H1 (cell line): ENCODE data around the gene CCDC141. TPM values are rescaled to one million over a fixed set of nuclear protein-coding genes. Genes with fewer than 3 reads are reported as not detected.

Experiments used
- CTCF ChIA-PET: fragments of 300-600 bp; sonication (Branson Sonifier 250); formaldehyde crosslinking; loops from one replicate; lab custom pipeline; 2021; ENCODE audit not compliant: partially characterized antibody; lab: Charles Lee
- POLR2A ChIA-PET: fragments of 300-600 bp; sonication (Branson Sonifier 250); formaldehyde crosslinking; loops from one replicate; lab custom pipeline; 2021; ENCODE audit warnings: inconsistent platforms; ENCODE audit not compliant: partially characterized antibody; lab: Charles Lee
- DNase-seq, 2 experiments: peaks; one replicate each; pipeline versions ENCODE4 v3.0.0 to v3.0.0-alpha.2; 2010 to 2022; ENCODE audit warnings: low spot score in 2 of 2, low read depth in 1 of 2, mixed read lengths in 1 of 2
- FAIRE-seq: peaks from 2 replicates; lab custom pipeline; 2011; peaks lifted over from hg19 to GRCh38; lab: Jason Lieb, UNC
- H2AFZ ChIP-seq: 2 replicates; pipeline ENCODE4 v1.8.1; 2012; ENCODE audit warnings: low read length, inconsistent platforms
- H2AK5ac ChIP-seq: 2 replicates; pipeline ENCODE4 v1.6.1; 2013; ENCODE audit warnings: low read depth, low read length
- H2BK120ac ChIP-seq: replicated peaks from 2 replicates; pipeline ENCODE3; 2013; ENCODE audit warnings: low read depth, low read length, inconsistent platforms
- H2BK12ac ChIP-seq: 2 replicates; pipeline ENCODE4 v1.6.1; 2013; ENCODE audit warnings: low read depth, low read length
- H2BK15ac ChIP-seq: 2 replicates; pipeline ENCODE4 v1.6.1; 2013; ENCODE audit warnings: low read length
- H2BK20ac ChIP-seq: 2 replicates; pipeline ENCODE4 v1.6.1; 2013; ENCODE audit warnings: low read length
- H2BK5ac ChIP-seq: 2 replicates; pipeline ENCODE4 v1.6.1; 2013; ENCODE audit warnings: low read depth, low read length
- H3K14ac ChIP-seq: 2 replicates; pipeline ENCODE4 v1.6.1; 2013; ENCODE audit warnings: inconsistent platforms; ENCODE audit not compliant: insufficient read length
- H3K18ac ChIP-seq: 2 replicates; pipeline ENCODE4 v1.6.1; 2013; ENCODE audit warnings: low read length; ENCODE audit errors: extremely low read depth
- H3K23ac ChIP-seq: 2 replicates; pipeline ENCODE4 v1.6.1; 2013; ENCODE audit warnings: inconsistent platforms; ENCODE audit not compliant: insufficient read length
- H3K23me2 ChIP-seq: 2 replicates; pipeline ENCODE4 v1.6.1; 2013; ENCODE audit warnings: low read depth, low read length
- H3K27ac ChIP-seq: 2 replicates; pipeline ENCODE4 v1.6.1; 2011; ENCODE audit warnings: low read depth, low read length, inconsistent platforms
- H3K27me3 ChIP-seq, 4 experiments: replicated peaks in 1 of 4; 1 replicate in 1 of 4; 2 replicates in 3 of 4; pipeline versions ENCODE4 v1.6.1 to v1.8.1; 2011 to 2013; ENCODE audit warnings: low read length in 3 of 4, mild to moderate bottlenecking in 3 of 4, inconsistent platforms in 2 of 4, mixed read lengths in 2 of 4, moderate library complexity in 1 of 4; ENCODE audit not compliant: control insufficient read depth in 3 of 4, insufficient read depth in 3 of 4; ENCODE audit errors: extremely low read depth in 1 of 4
- H3K36me3 ChIP-seq, 4 experiments: 2 replicates each; pipeline versions ENCODE4 v1.6.1 to v1.8.1; 2011 to 2013; ENCODE audit warnings: mild to moderate bottlenecking in 4 of 4, low read length in 3 of 4, moderate library complexity in 2 of 4, control low read depth in 1 of 4, inconsistent platforms in 1 of 4; ENCODE audit not compliant: insufficient read depth in 4 of 4, control insufficient read depth in 2 of 4
- H3K4ac ChIP-seq: replicated peaks from 2 replicates; pipeline ENCODE3; 2013; ENCODE audit warnings: low read length, low read depth, mixed read lengths, inconsistent platforms; ENCODE audit not compliant: insufficient read length
- H3K4me1 ChIP-seq, 4 experiments: replicated peaks in 1 of 4; 1 replicate in 1 of 4; 2 replicates in 3 of 4; pipeline versions ENCODE4 v1.6.1 to v1.8.1; 2011 to 2013; ENCODE audit warnings: low read length in 3 of 4, inconsistent platforms in 2 of 4, mixed read lengths in 1 of 4; ENCODE audit not compliant: insufficient read depth in 4 of 4, control insufficient read depth in 3 of 4
- H3K4me2 ChIP-seq, 2 experiments: 2 replicates each; pipeline versions ENCODE4 v1.6.1 to v1.8.1; 2011 to 2013; ENCODE audit warnings: low read depth in 2 of 2, low read length in 2 of 2, control low read depth in 1 of 2, inconsistent platforms in 1 of 2, mild to moderate bottlenecking in 1 of 2; ENCODE audit not compliant: insufficient read depth in 1 of 2
- H3K4me3 ChIP-seq, 4 experiments: fragments of 200-600, 300-600 bp in 1 of 4; sonication (generic), shearing (Covaris generic), sonication (Bioruptor Twin) in 1 of 4; 2 replicates each; pipeline versions ENCODE4 v1.5.1 to v1.8.1; 2011 to 2016; ENCODE audit warnings: low read length in 4 of 4, low read depth in 3 of 4, control low read depth in 2 of 4, inconsistent platforms in 2 of 4, mild to moderate bottlenecking in 2 of 4, mixed read lengths in 1 of 4, moderate library complexity in 1 of 4; ENCODE audit not compliant: insufficient read depth in 2 of 4; ENCODE audit errors: extremely low read depth in 1 of 4
- H3K56ac ChIP-seq: replicated peaks from 2 replicates; pipeline ENCODE3; 2013; ENCODE audit warnings: low read depth, mild to moderate bottlenecking, mixed read lengths, low read length, inconsistent platforms; ENCODE audit not compliant: insufficient read length
- H3K79me1 ChIP-seq: 2 replicates; pipeline ENCODE4 v1.6.1; 2013; ENCODE audit warnings: low read depth, low read length, control low read depth
- H3K79me2 ChIP-seq, 2 experiments: 2 replicates each; pipeline versions ENCODE4 v1.6.1 to v1.8.1; 2012 to 2013; ENCODE audit warnings: low read length in 2 of 2, mild to moderate bottlenecking in 2 of 2, inconsistent platforms in 1 of 2; ENCODE audit not compliant: insufficient read depth in 2 of 2, control insufficient read depth in 1 of 2
- H3K9ac ChIP-seq, 4 experiments: replicated peaks in 1 of 4; 1 replicate in 1 of 4; 2 replicates in 3 of 4; pipeline versions ENCODE4 v1.6.1 to v1.8.1; 2011 to 2013; ENCODE audit warnings: low read depth in 3 of 4, low read length in 3 of 4, control low read depth in 2 of 4, mild to moderate bottlenecking in 2 of 4, moderate library complexity in 2 of 4, inconsistent platforms in 1 of 4; ENCODE audit errors: extremely low read depth in 1 of 4
- H3K9me3 ChIP-seq, 2 experiments: 2 replicates each; pipeline versions ENCODE4 v1.6.1 to v1.8.1; 2012 to 2013; ENCODE audit warnings: mild to moderate bottlenecking in 2 of 2, moderate library complexity in 2 of 2, control low read depth in 1 of 2, inconsistent platforms in 1 of 2, low read depth in 1 of 2, low read length in 1 of 2, mixed read lengths in 1 of 2; ENCODE audit not compliant: insufficient read depth in 2 of 2
- H4K20me1 ChIP-seq, 2 experiments: replicated peaks in 1 of 2; 2 replicates each; pipeline versions ENCODE3 to v1.8.1; 2011 to 2013; ENCODE audit warnings: inconsistent platforms in 2 of 2, low read length in 2 of 2, mild to moderate bottlenecking in 1 of 2; ENCODE audit not compliant: insufficient read depth in 2 of 2, control insufficient read depth in 1 of 2
- H4K5ac ChIP-seq: 2 replicates; pipeline ENCODE4 v1.6.1; 2013; ENCODE audit warnings: low read length, low read depth, mixed read lengths, inconsistent platforms; ENCODE audit not compliant: insufficient read length
- H4K8ac ChIP-seq: 2 replicates; pipeline ENCODE4 v1.8.0; 2013; ENCODE audit warnings: mild to moderate bottlenecking, moderate library complexity, low read length, inconsistent platforms; ENCODE audit not compliant: insufficient read depth; ENCODE audit errors: extremely low read depth
- H4K91ac ChIP-seq: replicated peaks from 2 replicates; pipeline ENCODE3; 2013; ENCODE audit warnings: low read length, mixed read lengths, inconsistent platforms; ENCODE audit not compliant: insufficient read length
- CBX5 ChIP-seq: fragments of 300-800, 300-1000 bp; sonication (generic); IDR thresholded peaks from 2 replicates; pipeline ENCODE4 v1.7.1; 2016; ENCODE audit warnings: antibody characterized with exemption, low read length, low read depth
- EGR1 ChIP-seq: IDR thresholded peaks from 2 replicates; pipeline ENCODE4 v1.6.1; 2011; ENCODE audit warnings: low read depth, low read length, borderline replicate concordance
- GABPA ChIP-seq: IDR thresholded peaks from 2 replicates; pipeline ENCODE4 v1.6.1; 2011; ENCODE audit warnings: mild to moderate bottlenecking, low read length, moderate library complexity, borderline replicate concordance; ENCODE audit not compliant: insufficient read depth
- GTF2F1 ChIP-seq: IDR thresholded peaks from 2 replicates; pipeline ENCODE4 v1.6.1; 2012; ENCODE audit warnings: low read depth, low read length, improper control_type of control experiment, borderline replicate concordance
- HDAC2 ChIP-seq, 2 experiments: fragments of 300-600 bp in 1 of 2; sonication (generic) in 1 of 2; IDR thresholded peaks; 2 replicates each; pipeline ENCODE4 v1.6.1; 2011 to 2012; ENCODE audit warnings: low read depth in 2 of 2, low read length in 2 of 2, mild to moderate bottlenecking in 2 of 2, moderate library complexity in 2 of 2, borderline replicate concordance in 1 of 2, inconsistent platforms in 1 of 2
- JUND ChIP-seq: IDR thresholded peaks from 2 replicates; pipeline ENCODE4 v1.6.1; 2011; ENCODE audit warnings: mild to moderate bottlenecking, improper control_type of control experiment, low read length
- POLR2A ChIP-seq, 2 experiments: IDR thresholded peaks; 1 replicate in 1 of 2; 2 replicates in 1 of 2; pipeline ENCODE4 v1.6.1; 2011; ENCODE audit warnings: low read depth in 2 of 2, low read length in 2 of 2, mild to moderate bottlenecking in 2 of 2; ENCODE audit errors: control extremely low read depth in 1 of 2
- RFX5 ChIP-seq: IDR thresholded peaks from 2 replicates; pipeline ENCODE4 v1.6.1; 2011; ENCODE audit warnings: low read depth, low read length, improper control_type of control experiment, borderline replicate concordance
- SAP30 ChIP-seq: fragments of 300-600 bp; sonication (generic); IDR thresholded peaks from 2 replicates; pipeline ENCODE4 v1.7.1; 2012; ENCODE audit warnings: low read length, moderate library complexity, mild to moderate bottlenecking, inconsistent platforms; ENCODE audit not compliant: insufficient read depth, insufficient replicate concordance
- SRF ChIP-seq: IDR thresholded peaks from 2 replicates; pipeline ENCODE4 v1.6.1; 2011; ENCODE audit warnings: mild to moderate bottlenecking, low read depth, low read length, moderate library complexity
- TBP ChIP-seq: IDR thresholded peaks from 2 replicates; pipeline ENCODE4 v1.6.1; 2011; ENCODE audit warnings: low read depth, low read length, improper control_type of control experiment
- TEAD4 ChIP-seq: IDR thresholded peaks from 2 replicates; pipeline ENCODE4 v1.6.1; 2012; ENCODE audit warnings: low read depth, low read length, inconsistent platforms, mixed read lengths
- WGBS, 2 experiments: shearing (Covaris generic) in 1 of 2; methylation state at CpG; one replicate each; pipeline versions ENCODE4 v1.1.6 to v1.1.7; 2013 to 2015; ENCODE audit warnings: low lambda C conversion rate in 2 of 2, mixed read lengths in 2 of 2, inconsistent platforms in 1 of 2, low coverage in 1 of 2, missing lambda C conversion rate in 1 of 2; ENCODE audit not compliant: insufficient replicate concordance in 2 of 2, insufficient coverage in 1 of 2, insufficient read length in 1 of 2; ENCODE audit errors: extremely low coverage in 1 of 2, missing lambda C conversion rate in 1 of 2; 5-methylcytosine and 5-hydroxymethylcytosine counted together
- polyA plus RNA-seq, 7 experiments: library from polyadenylated mRNA; depleted of rRNA in 3 of 7; stranded (reverse) in 5 of 7; unstranded in 2 of 7; fragments of >200 nt in 5 of 7; fragments of 200-250 nt in 2 of 7; gene quantifications; 1 replicate in 5 of 7; 2 replicates in 1 of 7; 4 replicates in 1 of 7; pipeline versions ENCODE4 v1.2.1 to v1.2.3, GENCODE V29; 2011 to 2013; ENCODE audit warnings: missing spikeins in 2 of 7, mixed read lengths in 2 of 7
- total RNA-seq: library from RNA; stranded (reverse); fragmentation: NEBNext Ultra II Directional; extraction: Animal tissue kit (Norgen Biotek cat#: 25700); gene quantifications from 2 replicates; pipeline ENCODE4 v1.2.1, GENCODE V29; 2021

Gene CCDC141
- total and polyA plus RNA-seq, 2 of the 8 experiments (the other 6 are each of a cell fraction or from before 2014, with no cell fraction given): 0.56 to 21.6 TPM

GRCh38 chr2:178999476-178999875 is 50.5 kb downstream of the CCDC141 start:
- no peak overlapping the region for H2AK5ac ChIP-seq
- H2BK5ac ChIP-seq: no peak overlapping the region
- no peaks in the 10 kb centered on the region for H3K79me2 ChIP-seq
- POLR2A ChIA-PET: no interaction called here
- no peak overlapping the region for H3K4me2 ChIP-seq
- H4K5ac ChIP-seq: no peak overlapping the region
- no peaks in the 10 kb centered on the region for H3K27me3 ChIP-seq
- no peaks in the 10 kb centered on the region for H3K4me1 ChIP-seq
- H4K20me1 ChIP-seq: no peaks in the 10 kb centered on the region
- no peak overlapping the region for H2AFZ ChIP-seq
- H3K27ac ChIP-seq: no peak overlapping the region
- H2BK12ac ChIP-seq: no peak overlapping the region
- H3K4ac ChIP-seq: no peak overlapping the region
- no peak overlapping the region for H3K4me3 ChIP-seq
- no peak overlapping the region for H3K14ac ChIP-seq
- no peaks in the 10 kb centered on the region; the same call in 1 of the 2 replicates for H3K23me2 ChIP-seq
- peaks cover 4 to 5% of the 10 kb centered on the region in 2 experiments; a peak in 1 of 4 replicates for H3K9me3 ChIP-seq
- FAIRE-seq (no peak), DNase-seq (no peak)
- H2BK120ac ChIP-seq: no peak overlapping the region
- H3K9ac ChIP-seq: no peak overlapping the region
- no peak overlapping the region for H3K23ac ChIP-seq
- no peak overlapping the region for H4K8ac ChIP-seq
- TF ChIP-seq JUND (no peak), GTF2F1 (no peak), SAP30 (no peak), HDAC2 (IDR thresholded peaks at IDR 0.05; ENCODE audit: borderline replicate concordance in 1 of 2, low read depth in 2 of 2, low read length in 2 of 2) (no peak), EGR1 (no peak), CBX5 (no peak), POLR2A (IDR thresholded peaks at IDR 0.05; ENCODE audit: control extremely low read depth in 1 of 2, low read depth in 2 of 2, low read length in 2 of 2) (no peak), GABPA (no peak), SRF (no peak), RFX5 (no peak), TBP (no peak), TEAD4 (no peak)
- H2BK20ac ChIP-seq: no peak overlapping the region
- H3K56ac ChIP-seq: no peak overlapping the region
- no peak overlapping the region for H4K91ac ChIP-seq
- H3K79me1 ChIP-seq: no peaks in the 10 kb centered on the region
- H3K36me3 ChIP-seq: 0 out of 8 replicates have a peak, but pooled peaks cover 0 to 2% (median 0%) of the 10 kb centered on the region in 4 experiments
- H3K18ac ChIP-seq: no peak overlapping the region
- WGBS, 2 experiments: 90% methylated on average over 4 of the region's 4 CpGs; no CpG with 5 or more reads in 1 of the 2 experiments
- CTCF ChIA-PET: interaction anchor here (0.6 to 2.0 kb wide), 2 partner anchors 20 to 79 kb away, joined by 3 to 10 read pairs; no protein-coding TSS in a partner anchor
- no peak overlapping the region for H2BK15ac ChIP-seq
